Naive B cell (primary cell): ENCODE data around the gene MARCHF9. TPM values are rescaled to one million over a fixed set of nuclear protein-coding genes. Genes with fewer than 3 reads are reported as not detected.

Experiments
- ATAC-seq, 2 donors: fragments of 150-1000 bp; cut with Tn5 transposase; 2 replicates each; pipeline ENCODE4 v1.10.0; 2021; ENCODE audit warnings: low read depth in 2 of 2, mild to moderate bottlenecking in 2 of 2, moderate library complexity in 2 of 2
- DNase-seq: peaks from one replicate; pipeline ENCODE4 v3.0.0; 2022
- H3K27ac Mint-ChIP-seq, 6 donors: one replicate each; pipeline ENCODE4 v1.8.0; 2020 to 2022; ENCODE audit warnings: mild to moderate bottlenecking in 6 of 6, mixed read lengths in 6 of 6, moderate library complexity in 5 of 6, inconsistent platforms in 2 of 6
- H3K27me3 Mint-ChIP-seq, 3 donors: one replicate each; pipeline ENCODE4 v1.8.0; 2021 to 2022; ENCODE audit warnings: mixed read lengths in 3 of 3, mild to moderate bottlenecking in 1 of 3
- H3K36me3 Mint-ChIP-seq, 2 donors: one replicate each; pipeline ENCODE4 v1.8.0; 2020 to 2022; ENCODE audit warnings: mixed read lengths in 2 of 2, inconsistent platforms in 1 of 2, mild to moderate bottlenecking in 1 of 2
- H3K4me1 Mint-ChIP-seq, 3 donors: one replicate each; pipeline ENCODE4 v1.8.0; 2020 to 2022; ENCODE audit warnings: mixed read lengths in 3 of 3, inconsistent platforms in 1 of 3, mild to moderate bottlenecking in 1 of 3, moderate library complexity in 1 of 3
- H3K4me3 Mint-ChIP-seq, 8 donors: one replicate each; pipeline ENCODE4 v1.8.0; 2020 to 2022; ENCODE audit warnings: mild to moderate bottlenecking in 8 of 8, mixed read lengths in 8 of 8, moderate library complexity in 8 of 8, inconsistent platforms in 2 of 8
- H3K9me3 Mint-ChIP-seq, 7 donors: one replicate each; pipeline ENCODE4 v1.8.0; 2020 to 2022; ENCODE audit warnings: mixed read lengths in 7 of 7, mild to moderate bottlenecking in 5 of 7, inconsistent platforms in 2 of 7, moderate library complexity in 1 of 7
- polyA plus RNA-seq, 6 donors: library from polyadenylated mRNA; unstranded; fragments of 300-500 nt; fragmentation: Illumina TruSeq; gene quantifications; one replicate each; pipeline ENCODE4 v1.2.3, GENCODE V29; 2021; ENCODE audit warnings: low read depth in 6 of 6

Gene MARCHF9
- polyA plus RNA-seq, 6 donors from 2014 or later, result 10.9 to 21.0 (median 14.2) TPM

DNA sequence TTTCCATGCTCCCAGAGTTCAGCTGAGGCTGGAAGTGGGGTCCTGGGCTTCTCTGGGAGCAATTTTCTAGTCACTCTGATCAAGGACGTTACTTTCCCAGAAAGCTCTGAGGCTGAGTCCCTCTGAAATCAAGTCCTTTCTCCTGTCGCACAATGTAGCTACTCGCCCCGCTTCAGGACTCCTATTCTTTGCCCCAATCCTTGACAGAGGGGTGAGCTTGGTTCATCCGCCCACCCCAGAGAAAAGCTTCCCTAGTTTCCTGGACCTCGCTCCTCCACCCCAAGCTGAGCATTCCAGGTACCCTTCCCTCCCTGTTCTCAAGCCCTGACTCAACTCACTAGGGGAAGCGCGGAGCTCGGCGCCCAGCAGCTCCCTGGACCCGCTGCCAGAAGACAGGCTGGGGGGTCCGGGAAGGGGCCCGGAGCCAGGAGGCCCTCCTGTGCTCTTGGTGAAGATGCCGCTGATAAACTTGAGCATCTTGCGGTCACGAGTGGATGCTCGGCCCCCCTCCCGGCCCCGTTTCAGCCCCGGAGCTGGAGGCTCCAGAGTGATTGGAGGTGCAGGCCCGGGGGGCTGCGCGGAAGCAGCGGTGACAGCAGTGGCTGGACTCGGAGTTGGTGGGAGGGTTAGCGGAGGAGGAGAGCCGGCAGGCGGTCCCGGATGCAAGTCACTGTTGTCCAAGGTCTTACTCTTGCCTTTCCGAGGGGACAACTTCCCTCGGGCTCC lies 18.0 kb upstream of the MARCHF9 start:
- H3K27ac Mint-ChIP-seq, result peak overlapping the region in 2 of 6 donors; percentile 39 to 70

GRCh38 chr12:57737467-57738460 lies 17.1 kb upstream of the MARCHF9 start:
- no peak overlapping the region for H3K27ac Mint-ChIP-seq
- ATAC-seq (no peak), DNase-seq (no peak)
- no peaks in the 10 kb centered on the region for H3K27me3 Mint-ChIP-seq
- peaks cover 39 to 44% (median 42%) of the 10 kb centered on the region in 3 donors for H3K4me1 Mint-ChIP-seq
- no peaks in the 10 kb centered on the region for H3K9me3 Mint-ChIP-seq
- H3K4me3 Mint-ChIP-seq, result no peak overlapping the region
- peaks cover 13 to 18% of the 10 kb centered on the region in 2 donors for H3K36me3 Mint-ChIP-seq

More for the DNA sequence above, 18.0 kb upstream of the MARCHF9 start:
- Mint-ChIP-seq H3K36me3 (peaks cover 15 to 26% of the 10 kb centered on the region in 2 donors), H3K4me3 (peak overlapping the region in 1 of 8 donors; percentile 62), H3K9me3 (no peaks in the 10 kb centered on the region), H3K4me1 (peaks cover 33 to 36% (median 36%) of the 10 kb centered on the region in 3 donors), H3K27me3 (no peaks in the 10 kb centered on the region)
- DNase-seq (no peak), ATAC-seq (no peak)

GRCh38 chr12:57738661-57739237 lies 16.2 kb upstream of the MARCHF9 start, which contains the start of gene AGAP2:
Gene AGAP2, minus strand, starts transcription at chr12:57738742. Its CDS starts 496 bp downstream, at chr12:57738246.
- ATAC-seq, result no peak
- DNase-seq, result no peak
- Mint-ChIP-seq H3K4me1 (peaks cover 39 to 46% (median 44%) of the 10 kb centered on the region in 3 donors), H3K9me3 (no peaks in the 10 kb centered on the region), H3K4me3 (peak within 1 kb of the TSS in 5 of 8 donors; percentile 41 to 70 (median 55)), H3K36me3 (peaks cover 8 to 13% of the 10 kb centered on the region in 2 donors), H3K27me3 (no peaks in the 10 kb centered on the region), H3K27ac (peak within 1 kb of the TSS in 4 of 6 donors; percentile 29 to 88 (median 63))

- H3K27ac Mint-ChIP-seq, result peak overlapping the region in 4 of 6 donors; percentile 29 to 88 (median 63)
Observed at GRCh38 chr12:57739387-57739786, 15.5 kb upstream of the MARCHF9 start.

DNA sequence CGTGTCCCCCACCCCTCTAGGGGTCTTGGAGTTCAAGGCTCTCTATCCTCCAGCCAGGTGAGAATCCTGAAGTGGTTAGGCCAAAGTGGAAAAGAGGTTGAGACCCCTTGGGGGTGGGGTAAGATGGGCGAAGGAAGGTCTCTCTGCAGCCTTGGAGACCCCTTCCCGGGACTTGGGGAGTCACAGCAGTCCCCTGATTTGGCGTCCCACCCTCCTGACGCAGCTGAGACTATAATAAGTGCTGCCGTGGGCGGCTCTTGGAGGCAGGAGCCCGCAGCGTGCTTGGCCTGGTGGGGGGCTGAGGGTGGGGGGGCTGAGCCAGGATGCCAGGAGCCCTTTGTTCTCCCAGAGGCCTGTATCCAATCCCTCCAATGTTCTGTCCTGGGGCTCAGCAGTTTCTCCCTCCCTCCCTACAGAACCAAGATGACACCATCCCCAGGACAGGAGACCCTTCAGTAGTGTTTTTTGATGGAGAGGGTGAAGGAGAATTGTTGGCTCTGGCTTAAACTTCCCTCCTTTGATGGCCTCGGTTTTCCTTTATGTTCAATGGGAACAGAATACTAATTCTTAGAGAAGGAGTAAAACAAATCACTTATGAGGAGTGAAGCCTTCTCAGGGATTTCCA lies 14.9 kb upstream of the MARCHF9 start:
- Mint-ChIP-seq H3K4me3 (peak overlapping the region in 4 of 8 donors; percentile 22 to 95 (median 84)), H3K27me3 (no peaks in the 10 kb centered on the region), H3K9me3 (no peaks in the 10 kb centered on the region), H3K4me1 (peaks cover 49 to 53% (median 51%) of the 10 kb centered on the region in 3 donors), H3K36me3 (peaks cover under 1% of the 10 kb centered on the region in 2 donors), H3K27ac (peak overlapping the region in 4 of 6 donors; percentile 65 to 97 (median 90))
- ATAC-seq (no peak), DNase-seq (no peak)

More at GRCh38 chr12:57739387-57739786, 15.5 kb upstream of the MARCHF9 start:
- ATAC-seq, result no peak
- Mint-ChIP-seq H3K4me3 (peak overlapping the region in 4 of 8 donors; percentile 41 to 70 (median 58)), H3K4me1 (peaks cover 44 to 51% (median 49%) of the 10 kb centered on the region in 3 donors), H3K36me3 (peaks cover 7% of the 10 kb centered on the region in 2 donors), H3K9me3 (no peaks in the 10 kb centered on the region), H3K27me3 (no peaks in the 10 kb centered on the region)
- no peak for DNase-seq

DNA sequence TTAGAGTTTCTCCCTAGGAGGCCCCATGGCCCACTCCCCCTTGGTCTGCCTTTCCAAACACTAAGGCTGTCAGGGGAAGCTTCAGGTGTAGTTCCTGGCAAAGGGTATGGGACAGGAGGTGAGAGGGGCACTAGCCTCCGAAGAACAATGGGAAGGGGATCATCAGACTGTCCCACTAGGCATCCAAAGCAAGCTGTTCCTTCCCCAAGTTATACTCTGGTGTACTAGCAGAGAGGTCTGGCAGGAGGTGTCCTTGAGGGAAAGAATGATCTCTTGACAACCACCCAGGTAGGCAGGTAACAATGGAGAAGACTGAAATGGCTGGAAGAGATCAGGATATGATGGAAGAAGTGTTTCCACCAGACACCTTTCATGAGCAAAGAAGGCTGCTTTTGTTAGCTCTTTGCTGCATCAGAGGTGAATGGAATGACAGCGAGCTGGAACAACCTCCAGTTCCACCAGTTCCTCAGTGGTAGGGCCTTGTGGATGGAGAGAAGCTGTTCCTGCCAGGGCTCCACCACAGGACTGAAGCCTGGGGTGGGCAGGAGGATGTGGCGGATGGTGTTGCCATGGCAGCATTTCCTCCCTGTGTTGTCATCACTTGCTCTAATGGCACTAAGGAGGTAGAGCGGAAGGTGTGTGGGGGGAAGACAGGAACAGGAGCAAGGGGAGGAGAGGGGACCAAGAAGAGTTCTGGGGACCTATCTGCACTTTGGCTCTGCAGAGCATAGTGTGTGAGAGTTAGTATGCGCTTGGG lies 14.1 kb upstream of the MARCHF9 start:
- peak overlapping the region; percentile 93 to 97 (median 96) for H3K27ac Mint-ChIP-seq
- no peaks in the 10 kb centered on the region for H3K27me3 Mint-ChIP-seq
- peak overlapping the region; percentile 81 to 95 (median 92) for H3K4me3 Mint-ChIP-seq
- ATAC-seq, result peak; percentile 37 to 46
- peaks cover 56 to 57% (median 57%) of the 10 kb centered on the region in 3 donors for H3K4me1 Mint-ChIP-seq
- DNase-seq, result peak; percentile 71
- no peaks in the 10 kb centered on the region for H3K9me3 Mint-ChIP-seq
- no peaks in the 10 kb centered on the region for H3K36me3 Mint-ChIP-seq

- peaks cover 59 to 62% (median 60%) of the 10 kb centered on the region in 3 donors for H3K4me1 Mint-ChIP-seq
- H3K27ac Mint-ChIP-seq, result peak overlapping the region; percentile 93 to 97 (median 96)
- peak overlapping the region; percentile 81 to 95 (median 92) for H3K4me3 Mint-ChIP-seq
- no peaks in the 10 kb centered on the region for H3K27me3 Mint-ChIP-seq
- DNase-seq (no peak), ATAC-seq (no peak)
- no peaks in the 10 kb centered on the region for H3K9me3 Mint-ChIP-seq
- H3K36me3 Mint-ChIP-seq, result no peaks in the 10 kb centered on the region
Observed at GRCh38 chr12:57741413-57741789, 13.5 kb upstream of the MARCHF9 start.

- Mint-ChIP-seq H3K27me3 (no peaks in the 10 kb centered on the region), H3K4me3 (peak overlapping the region; percentile 81 to 95 (median 92)), H3K9me3 (no peaks in the 10 kb centered on the region), H3K27ac (peak overlapping the region; percentile 93 to 97 (median 96)), H3K36me3 (no peaks in the 10 kb centered on the region), H3K4me1 (peaks cover 57 to 61% (median 58%) of the 10 kb centered on the region in 3 donors)
- peak; percentile 48 to 51 for ATAC-seq
- DNase-seq, result peak; percentile 66
Observed at GRCh38 chr12:57741844-57742738, 12.8 kb upstream of the MARCHF9 start.

GRCh38 chr12:57743769-57744168 lies 11.1 kb upstream of the MARCHF9 start:
- ATAC-seq, result no peak
- Mint-ChIP-seq H3K4me3 (peak overlapping the region in 7 of 8 donors; percentile 90 to 99 (median 96)), H3K4me1 (peaks cover 57 to 61% (median 61%) of the 10 kb centered on the region in 3 donors), H3K27me3 (no peaks in the 10 kb centered on the region), H3K36me3 (no peaks in the 10 kb centered on the region), H3K27ac (peak overlapping the region; percentile 91 to 98 (median 96)), H3K9me3 (no peaks in the 10 kb centered on the region)
- DNase-seq, result no peak

GRCh38 chr12:57744194-57744776 lies 10.6 kb upstream of the MARCHF9 start:
- peak; percentile 62 for ATAC-seq
- peaks cover 55 to 56% (median 56%) of the 10 kb centered on the region in 3 donors for H3K4me1 Mint-ChIP-seq
- peak; percentile 74 for DNase-seq
- H3K36me3 Mint-ChIP-seq, result no peaks in the 10 kb centered on the region
- no peaks in the 10 kb centered on the region for H3K9me3 Mint-ChIP-seq
- H3K27ac Mint-ChIP-seq, result peak overlapping the region; percentile 91 to 98 (median 96)
- H3K27me3 Mint-ChIP-seq, result no peaks in the 10 kb centered on the region
- peak overlapping the region; percentile 90 to 99 (median 96) for H3K4me3 Mint-ChIP-seq
